ENCODE data around the gene RALB. TPM values are rescaled to one million over a fixed set of nuclear protein-coding genes. Genes with fewer than 3 reads are reported as not detected.

The RALB gene
- total and polyA plus RNA-seq, 2 of the 8 experiments (the other 6 are each of a cell fraction or from before 2014, with no cell fraction given): 12.0 to 16.6 TPM

GRCh38 chr2:120253021-120253882, 600 bp downstream of the RALB start:
- Histone ChIP-seq H2BK120ac (replicated peaks; ENCODE audit: low read depth, low read length) (no peak overlapping the region), H3K56ac (replicated peaks; ENCODE audit: insufficient read length, low read depth, low read length) (no peak overlapping the region), H2BK20ac (ENCODE audit: low read length) (no peak overlapping the region), H4K5ac (ENCODE audit: insufficient read length, low read depth, low read length) (peak overlapping the region; percentile 10), H3K18ac (ENCODE audit: extremely low read depth, low read length) (peak overlapping the region; percentile 89), H3K27me3 (replicated peaks in 1 of 4; ENCODE audit: control insufficient read depth in 3 of 4, extremely low read depth in 1 of 4, insufficient read depth in 3 of 4, low read length in 3 of 4) (peaks cover 8 to 47% (median 31%) of the 10 kb centered on the region in 4 experiments), H3K79me1 (ENCODE audit: low read depth, low read length) (no peaks in the 10 kb centered on the region), H3K79me2 (ENCODE audit: control insufficient read depth in 1 of 2, insufficient read depth in 2 of 2, low read length in 2 of 2) (no peaks in the 10 kb centered on the region), H3K4me1 (replicated peaks in 1 of 4; ENCODE audit: control insufficient read depth in 3 of 4, insufficient read depth in 4 of 4, low read length in 3 of 4) (peaks cover 4 to 10% (median 8%) of the 10 kb centered on the region in 4 experiments), H2AK5ac (ENCODE audit: low read depth, low read length) (no peak overlapping the region), H3K27ac (ENCODE audit: low read depth, low read length) (no peak overlapping the region), H3K14ac (ENCODE audit: insufficient read length) (no peak overlapping the region), H3K9me3 (ENCODE audit: insufficient read depth in 2 of 2, low read depth in 1 of 2, low read length in 1 of 2) (no peaks in the 10 kb centered on the region), H3K4me2 (ENCODE audit: insufficient read depth in 1 of 2, low read depth in 2 of 2, low read length in 2 of 2) (peak overlapping the region; percentile 87 to 97), H3K36me3 (ENCODE audit: control insufficient read depth in 2 of 4, insufficient read depth in 4 of 4, low read length in 3 of 4) (no peaks in the 10 kb centered on the region), H4K20me1 (replicated peaks in 1 of 2; ENCODE audit: control insufficient read depth in 1 of 2, insufficient read depth in 2 of 2, low read length in 2 of 2) (peaks cover 0 to 5% of the 10 kb centered on the region in 2 experiments), H3K23me2 (ENCODE audit: low read depth, low read length) (peaks cover 14% of the 10 kb centered on the region), H4K8ac (ENCODE audit: extremely low read depth, insufficient read depth, low read length) (no peak overlapping the region), H2AFZ (ENCODE audit: low read length) (peak overlapping the region; percentile 54), H3K9ac (replicated peaks in 1 of 4; ENCODE audit: extremely low read depth in 1 of 4, low read depth in 3 of 4, low read length in 3 of 4) (peak overlapping the region in 2 of 4 experiments; percentile 7 to 55; a peak in 2 of 7 replicates), H2BK15ac (ENCODE audit: low read length) (0 out of 2 replicates have a peak overlapping the region, but pooled peaks have one; percentile 88), H3K4me3 (ENCODE audit: extremely low read depth in 1 of 4, insufficient read depth in 2 of 4, low read depth in 3 of 4, low read length in 4 of 4) (peak overlapping the region; percentile 70 to 89 (median 86)), H4K91ac (replicated peaks; ENCODE audit: insufficient read length, low read length) (no peak overlapping the region), H2BK5ac (ENCODE audit: low read depth, low read length) (no peak overlapping the region; the same call in 1 of the 2 replicates), H3K23ac (ENCODE audit: insufficient read length) (no peak overlapping the region), H3K4ac (replicated peaks; ENCODE audit: insufficient read length, low read depth, low read length) (no peak overlapping the region), H2BK12ac (ENCODE audit: low read depth, low read length) (no peak overlapping the region; the same call in 1 of the 2 replicates)
- ChIA-PET POLR2A (ENCODE audit: partially characterized antibody) (interaction anchor here (0.9 to 1.9 kb wide), 7 partner anchors 13 to 822 kb away, joined by 3 to 9 read pairs (median 3); no protein-coding TSS in a partner anchor), CTCF (ENCODE audit: partially characterized antibody) (interaction anchor here (0.6 to 4.5 kb wide), 11 partner anchors 10 to 93 kb away, joined by 3 to 27 read pairs (median 4); no protein-coding TSS in a partner anchor)
- WGBS, 2 experiments (ENCODE audit: extremely low coverage in 1 of 2, insufficient coverage in 1 of 2, insufficient read length in 1 of 2, insufficient replicate concordance in 2 of 2, low coverage in 1 of 2, low lambda C conversion rate in 2 of 2, missing lambda C conversion rate in 1 of 2): 3% methylated on average over 35 of the region's 60 CpGs; no CpG with 5 or more reads in 1 of the 2 experiments
- DNase-seq (ENCODE audit: low read depth in 1 of 2, low spot score in 2 of 2) (peak in 1 of 2 experiments; percentile 80), FAIRE-seq (no peak)
- TF ChIP-seq SP2 (IDR thresholded peaks at IDR 0.05; ENCODE audit: low read length) (no peak), GTF2F1 (IDR thresholded peaks at IDR 0.05; ENCODE audit: borderline replicate concordance, low read depth, low read length) (no peak), PHF8 (conservative IDR thresholded peaks at IDR 0.05; ENCODE audit: low read depth, low read length) (0 out of 2 replicates have a peak, but pooled peaks have one; percentile 18), KDM4A (IDR thresholded peaks at IDR 0.05; ENCODE audit: low read depth, low read length, severe bottlenecking) (peak; percentile 87), TAF1 (IDR thresholded peaks at IDR 0.05; ENCODE audit: low read depth, low read length) (0 out of 2 replicates have a peak, but pooled peaks have one; percentile 33), RBBP5 (IDR thresholded peaks at IDR 0.05; ENCODE audit: borderline replicate concordance, low read depth, low read length) (peak; percentile 87; the same call in 1 of the 2 replicates), HDAC2 (IDR thresholded peaks at IDR 0.05; ENCODE audit: borderline replicate concordance in 1 of 2, low read depth in 2 of 2, low read length in 2 of 2) (0 out of 4 replicates have a peak, but pooled peaks have one; percentile 7 to 73), ASH2L (IDR thresholded peaks at IDR 0.05; ENCODE audit: low read length) (peak; percentile 87)
